Common myeloid progenitor, CD34-positive (primary cell): Measurements from ENCODE around the gene DLEU7.

Experiments
- CTCF ChIA-PET: fragments of 350-600 bp; sonication (Branson Sonifier 250); formaldehyde crosslinking; loops from one replicate; lab custom pipeline; 2021; ENCODE audit warnings: antibody characterized with exemption; lab: Charles Lee
- POLR2A ChIA-PET: fragments of 350-600 bp; sonication (Branson Sonifier 250); formaldehyde crosslinking; loops from one replicate; lab custom pipeline; 2021; ENCODE audit warnings: antibody characterized with exemption; lab: Charles Lee
- DNase-seq, 3 donors: peaks; one replicate each; pipeline versions ENCODE4 v3.0.0 to v3.0.0-alpha.2; 2013
- H3K27ac ChIP-seq, 2 experiments: 1 replicate in 1 of 2; 2 replicates in 1 of 2; pipeline ENCODE4 v1.7.0; 2013; ENCODE audit warnings: inconsistent platforms in 2 of 2, low read length in 2 of 2, mild to moderate bottlenecking in 2 of 2, low read depth in 1 of 2, moderate library complexity in 1 of 2; ENCODE audit not compliant: severe bottlenecking in 2 of 2, insufficient read depth in 1 of 2, poor library complexity in 1 of 2
- H3K27me3 ChIP-seq, 5 experiments: replicated peaks in 2 of 5; 1 replicate in 3 of 5; 2 replicates in 2 of 5; pipeline versions ENCODE4 v1.6.1 to v1.7.0; 2013; ENCODE audit warnings: low read length in 4 of 5, mild to moderate bottlenecking in 2 of 5, moderate library complexity in 2 of 5, inconsistent platforms in 1 of 5; ENCODE audit not compliant: insufficient read depth in 5 of 5, control insufficient read depth in 4 of 5
- H3K36me3 ChIP-seq, 4 experiments: 1 replicate in 2 of 4; 2 replicates in 2 of 4; pipeline versions ENCODE4 v1.6.1 to v1.7.0; 2013; ENCODE audit warnings: low read length in 3 of 4, control low read depth in 1 of 4, mild to moderate bottlenecking in 1 of 4; ENCODE audit not compliant: control insufficient read depth in 4 of 4, insufficient read depth in 4 of 4
- H3K4me1 ChIP-seq, 4 experiments: 1 replicate in 3 of 4; 2 replicates in 1 of 4; pipeline versions ENCODE4 v1.6.1 to v1.7.1; 2013; ENCODE audit warnings: low read length in 3 of 4, mild to moderate bottlenecking in 3 of 4, control low read depth in 1 of 4, inconsistent platforms in 1 of 4, moderate library complexity in 1 of 4; ENCODE audit not compliant: control insufficient read depth in 4 of 4, insufficient read depth in 4 of 4; ENCODE audit errors: control extremely low read depth in 1 of 4
- H3K4me3 ChIP-seq, 7 experiments: 1 replicate in 4 of 7; 2 replicates in 3 of 7; pipeline versions ENCODE4 v1.5.1 to v1.7.0; 2013; ENCODE audit warnings: mild to moderate bottlenecking in 7 of 7, low read length in 6 of 7, moderate library complexity in 6 of 7, inconsistent platforms in 2 of 7, low read depth in 2 of 7, control low read depth in 1 of 7; ENCODE audit not compliant: insufficient read depth in 4 of 7, control insufficient read depth in 1 of 7; ENCODE audit errors: extremely low read depth in 1 of 7
- H3K9me3 ChIP-seq, 5 experiments: 1 replicate in 4 of 5; 2 replicates in 1 of 5; pipeline versions ENCODE4 v1.6.1 to v1.7.1; 2013; ENCODE audit warnings: low read length in 4 of 5, mild to moderate bottlenecking in 2 of 5, inconsistent platforms in 1 of 5, low read depth in 1 of 5, moderate library complexity in 1 of 5; ENCODE audit not compliant: control insufficient read depth in 4 of 5, insufficient read depth in 2 of 5; ENCODE audit errors: control extremely low read depth in 1 of 5
- WGBS: methylation state at CpG from one replicate; pipeline ENCODE4 v1.1.5; 2013; ENCODE audit not compliant: insufficient coverage; 5-methylcytosine and 5-hydroxymethylcytosine counted together

Gene DLEU7

GRCh38 chr13:50844084-50844875, 788 bp upstream of the DLEU7 start:
- peaks cover 0 to 10% (median 0%) of the 10 kb centered on the region in 5 experiments for H3K27me3 ChIP-seq
- ChIA-PET CTCF (no interaction called here), POLR2A (no interaction called here)
- peaks cover 0 to 11% (median 7%) of the 10 kb centered on the region in 4 experiments for H3K4me1 ChIP-seq
- 96% methylated on average over 4 of the region's 6 CpGs for WGBS
- no peaks in the 10 kb centered on the region for H3K9me3 ChIP-seq
- no peak overlapping the region for H3K4me3 ChIP-seq
- no peak for DNase-seq
- no peak overlapping the region for H3K27ac ChIP-seq
- no peaks in the 10 kb centered on the region for H3K36me3 ChIP-seq

- 45% methylated on average over 6 of the region's 8 CpGs for WGBS
- peaks cover 0 to 11% (median 7%) of the 10 kb centered on the region in 4 experiments for H3K4me1 ChIP-seq
- H3K27me3 ChIP-seq: peaks cover 0 to 10% (median 0%) of the 10 kb centered on the region in 5 experiments
- H3K27ac ChIP-seq: no peak overlapping the region
- ChIA-PET CTCF (interaction anchor here (0.5 to 1.3 kb wide), 2 partner anchors 13 to 681 kb away, joined by 3 read pairs; no protein-coding TSS in a partner anchor), POLR2A (no interaction called here)
- no peaks in the 10 kb centered on the region for H3K36me3 ChIP-seq
- DNase-seq: no peak
- H3K4me3 ChIP-seq: peak overlapping the region in 5 of 7 experiments; percentile 6 to 68 (median 56)
- no peaks in the 10 kb centered on the region for H3K9me3 ChIP-seq
These were observed 569 bp downstream of the DLEU7 start for GRCh38 chr13:50842990-50843256.

- no peaks in the 10 kb centered on the region for H3K9me3 ChIP-seq
- CTCF ChIA-PET: interaction anchor here (0.5 to 1.3 kb wide), 2 partner anchors 12 to 680 kb away, joined by 3 read pairs; no protein-coding TSS in a partner anchor
- H3K27me3 ChIP-seq: peaks cover 0 to 10% (median 0%) of the 10 kb centered on the region in 5 experiments
- DNase-seq: no peak
- no peaks in the 10 kb centered on the region for H3K36me3 ChIP-seq
- WGBS: 93% methylated on average over 4 of the region's 10 CpGs
- no peak overlapping the region for H3K27ac ChIP-seq
- peaks cover 0 to 11% (median 7%) of the 10 kb centered on the region in 4 experiments for H3K4me1 ChIP-seq
- H3K4me3 ChIP-seq: peak overlapping the region in 3 of 7 experiments; percentile 56 to 68 (median 62)
- POLR2A ChIA-PET: no interaction called here
These were observed 1.1 kb downstream of the DLEU7 start for GRCh38 chr13:50842251-50842989.

- ChIA-PET CTCF (interaction anchor here (1.3 kb wide), 1 partner anchor 12 kb away, joined by 3 read pairs; no protein-coding TSS in a partner anchor), POLR2A (no interaction called here)
- Histone ChIP-seq H3K4me1 (peaks cover 0 to 11% (median 7%) of the 10 kb centered on the region in 4 experiments), H3K9me3 (no peaks in the 10 kb centered on the region), H3K27ac (no peak overlapping the region), H3K36me3 (no peaks in the 10 kb centered on the region), H3K27me3 (peaks cover 0 to 10% (median 0%) of the 10 kb centered on the region in 5 experiments), H3K4me3 (no peak overlapping the region)
- no peak for DNase-seq
- WGBS: 100% methylated on average over 5 of the region's 7 CpGs
These were observed 1.7 kb downstream of the DLEU7 start for GRCh38 chr13:50841786-50842185.

- POLR2A ChIA-PET: no interaction called here
- H3K36me3 ChIP-seq: no peaks in the 10 kb centered on the region
- H3K27me3 ChIP-seq: peaks cover 0 to 10% (median 0%) of the 10 kb centered on the region in 5 experiments
- H3K4me3 ChIP-seq: no peak overlapping the region
- peaks cover 0 to 11% (median 5%) of the 10 kb centered on the region in 4 experiments for H3K4me1 ChIP-seq
- CTCF ChIA-PET: no interaction called here
- 100% methylated on average over 3 of the region's 3 CpGs for WGBS
- no peak overlapping the region for H3K27ac ChIP-seq
- DNase-seq: no peak
- no peaks in the 10 kb centered on the region for H3K9me3 ChIP-seq
These were observed 3.2 kb downstream of the DLEU7 start for GRCh38 chr13:50840284-50840683.

- WGBS: 100% methylated on average over 3 of the region's 4 CpGs
These were observed 3.7 kb downstream of the DLEU7 start for GRCh38 chr13:50839828-50840227.

GRCh38 chr13:50838701-50839100, 4.8 kb downstream of the DLEU7 start:
- Histone ChIP-seq H3K4me3 (no peak overlapping the region), H3K9me3 (no peaks in the 10 kb centered on the region), H3K36me3 (no peaks in the 10 kb centered on the region), H3K27ac (no peak overlapping the region), H3K27me3 (peaks cover 0 to 10% (median 0%) of the 10 kb centered on the region in 5 experiments), H3K4me1 (peaks cover 0 to 11% (median 5%) of the 10 kb centered on the region in 4 experiments)
- DNase-seq: no peak
- ChIA-PET POLR2A (no interaction called here), CTCF (no interaction called here)
- 96% methylated on average over 5 of the region's 8 CpGs for WGBS

More at GRCh38 chr13:50839828-50840227, 3.7 kb downstream of the DLEU7 start:
- Histone ChIP-seq H3K4me1 (peaks cover 0 to 11% (median 5%) of the 10 kb centered on the region in 4 experiments), H3K9me3 (no peaks in the 10 kb centered on the region), H3K27me3 (peaks cover 0 to 10% (median 0%) of the 10 kb centered on the region in 5 experiments), H3K27ac (no peak overlapping the region), H3K4me3 (no peak overlapping the region), H3K36me3 (no peaks in the 10 kb centered on the region)
- CTCF ChIA-PET: no interaction called here
- POLR2A ChIA-PET: no interaction called here
- DNase-seq: no peak
